Activated CD8-positive, alpha-beta T cell treated with anti-CD3 and anti-CD28 coated beads for 36 hours (primary cell): ENCODE data around the gene IL1RL2. TPM values are rescaled to one million over a fixed set of nuclear protein-coding genes. Genes with fewer than 3 reads are reported as not detected.

ENCODE experiments used
- ATAC-seq: fragments of 200-7000 bp; cut with Tn5 transposase; one replicate; pipeline ENCODE4 v1.10.0; 2021; ENCODE audit warnings: mild to moderate bottlenecking, moderate library complexity
- CTCF ChIA-PET: fragments of 350-600 bp; sonication (Branson Sonifier 250); formaldehyde crosslinking; loops from one replicate; lab custom pipeline; 2021; ENCODE audit warnings: antibody characterized with exemption; lab: Charles Lee
- POLR2A ChIA-PET: fragments of 350-600 bp; sonication (Branson Sonifier 250); formaldehyde crosslinking; loops from one replicate; lab custom pipeline; 2021; ENCODE audit warnings: antibody characterized with exemption; lab: Charles Lee
- DNase-seq: peaks from one replicate; pipeline ENCODE4 v3.0.0-alpha.2; 2020
- H3K27ac Mint-ChIP-seq: one replicate; pipeline ENCODE4 v1.8.0; 2021; ENCODE audit warnings: mild to moderate bottlenecking, mixed read lengths
- H3K27me3 Mint-ChIP-seq: one replicate; pipeline ENCODE4 v1.8.0; 2021; ENCODE audit warnings: mixed read lengths
- H3K36me3 Mint-ChIP-seq: one replicate; pipeline ENCODE4 v1.8.0; 2021; ENCODE audit warnings: low read depth, mixed read lengths
- H3K4me1 Mint-ChIP-seq: one replicate; pipeline ENCODE4 v1.8.0; 2021; ENCODE audit warnings: low read depth, mixed read lengths
- H3K4me3 Mint-ChIP-seq: one replicate; pipeline ENCODE4 v1.8.0; 2021; ENCODE audit warnings: mild to moderate bottlenecking, moderate library complexity, mixed read lengths
- H3K9me3 Mint-ChIP-seq: one replicate; pipeline ENCODE4 v1.8.0; 2021; ENCODE audit warnings: mixed read lengths
- intact Hi-C: fragments of 100-400 bp; cut with micrococcal nuclease; formaldehyde crosslinking; loops from one replicate; pipeline ENCODE4 v1.10.0; 2022
- total RNA-seq, 2 experiments: library from RNA; stranded (reverse); gene quantifications; one replicate each; pipeline ENCODE4 v1.2.3, GENCODE V29; 2021
- TF ChIP-seq, protein P1 (sequence below): fragments of 200-600 bp; IDR thresholded peaks from one replicate; pipeline ENCODE4 v1.8.0; 2022; ENCODE audit warnings: antibody characterized with exemption, mild to moderate bottlenecking

The IL1RL2 gene
- total RNA-seq, 2 experiments from 2014 or later = not detected

DNA sequence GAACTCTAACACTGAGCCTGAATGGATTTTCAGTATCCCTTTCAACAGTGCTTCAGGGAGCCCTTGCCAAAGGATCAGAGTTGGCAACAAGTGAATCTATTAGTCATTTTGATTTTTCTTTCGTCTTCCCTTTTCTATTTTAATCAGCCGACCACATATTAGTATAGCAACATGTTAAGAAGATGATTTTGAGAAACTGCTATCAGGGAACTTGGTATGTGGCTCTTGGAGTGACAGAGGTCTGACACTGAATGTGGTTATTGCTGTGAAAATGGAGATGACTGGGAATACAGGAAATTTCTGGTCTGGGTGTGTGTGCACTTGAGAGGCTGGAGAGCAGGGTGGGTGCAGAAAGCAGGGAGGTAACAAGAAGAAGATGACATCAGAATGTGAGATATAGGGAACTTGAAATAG, 95.9 kb downstream of the IL1RL2 start:
- no peaks in the 10 kb centered on the region for H3K9me3 Mint-ChIP-seq
- H3K36me3 Mint-ChIP-seq = no peaks in the 10 kb centered on the region

DNA sequence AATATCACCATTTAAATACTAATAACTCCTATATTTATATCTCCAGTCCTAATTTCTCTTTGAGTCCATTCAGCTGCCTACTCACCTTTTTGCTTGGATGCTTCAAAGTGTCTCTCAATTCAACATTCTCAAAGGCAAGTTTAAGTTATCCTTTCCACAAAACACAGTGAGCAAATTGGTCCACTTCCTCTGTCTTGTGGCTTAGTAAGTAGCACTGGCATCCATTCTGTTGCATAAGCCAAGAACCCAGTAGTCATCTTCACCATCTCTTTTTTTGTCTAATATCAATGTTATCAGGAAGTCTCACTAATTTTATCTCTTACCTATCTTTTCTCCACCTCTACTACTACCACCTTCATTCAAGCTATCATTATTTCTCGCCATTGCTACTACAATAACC, 97.2 kb downstream of the IL1RL2 start:
- H3K9me3 Mint-ChIP-seq = no peaks in the 10 kb centered on the region
- H3K4me3 Mint-ChIP-seq = no peak overlapping the region
- intact Hi-C loops = no loop called here
- peaks cover 4% of the 10 kb centered on the region for H3K27me3 Mint-ChIP-seq
- CTCF ChIA-PET = interaction anchor here (1.2 to 3.6 kb wide), 7 partner anchors 9 to 264 kb away, joined by 3 to 12 read pairs (median 5); partner anchors contain the start of gene SLC9A4
- TF ChIP-seq, protein P1, sequence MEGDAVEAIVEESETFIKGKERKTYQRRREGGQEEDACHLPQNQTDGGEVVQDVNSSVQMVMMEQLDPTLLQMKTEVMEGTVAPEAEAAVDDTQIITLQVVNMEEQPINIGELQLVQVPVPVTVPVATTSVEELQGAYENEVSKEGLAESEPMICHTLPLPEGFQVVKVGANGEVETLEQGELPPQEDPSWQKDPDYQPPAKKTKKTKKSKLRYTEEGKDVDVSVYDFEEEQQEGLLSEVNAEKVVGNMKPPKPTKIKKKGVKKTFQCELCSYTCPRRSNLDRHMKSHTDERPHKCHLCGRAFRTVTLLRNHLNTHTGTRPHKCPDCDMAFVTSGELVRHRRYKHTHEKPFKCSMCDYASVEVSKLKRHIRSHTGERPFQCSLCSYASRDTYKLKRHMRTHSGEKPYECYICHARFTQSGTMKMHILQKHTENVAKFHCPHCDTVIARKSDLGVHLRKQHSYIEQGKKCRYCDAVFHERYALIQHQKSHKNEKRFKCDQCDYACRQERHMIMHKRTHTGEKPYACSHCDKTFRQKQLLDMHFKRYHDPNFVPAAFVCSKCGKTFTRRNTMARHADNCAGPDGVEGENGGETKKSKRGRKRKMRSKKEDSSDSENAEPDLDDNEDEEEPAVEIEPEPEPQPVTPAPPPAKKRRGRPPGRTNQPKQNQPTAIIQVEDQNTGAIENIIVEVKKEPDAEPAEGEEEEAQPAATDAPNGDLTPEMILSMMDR = no peak
- no peak overlapping the region for H3K27ac Mint-ChIP-seq
- no peaks in the 10 kb centered on the region for H3K4me1 Mint-ChIP-seq
- POLR2A ChIA-PET = no interaction called here
- no peak for ATAC-seq
- DNase-seq = no peak
- H3K36me3 Mint-ChIP-seq = no peaks in the 10 kb centered on the region

More for the DNA sequence above, 95.9 kb downstream of the IL1RL2 start:
- ATAC-seq = no peak
- TF ChIP-seq, protein P1 = no peak
- CTCF ChIA-PET = interaction anchor here (1.0 to 2.1 kb wide), 7 partner anchors 10 to 262 kb away, joined by 3 to 8 read pairs (median 4); no protein-coding TSS in a partner anchor
- intact Hi-C loops = no loop called here
- POLR2A ChIA-PET = no interaction called here
- peaks cover 6% of the 10 kb centered on the region for H3K4me1 Mint-ChIP-seq
- peaks cover 4% of the 10 kb centered on the region for H3K27me3 Mint-ChIP-seq
- no peak overlapping the region for H3K4me3 Mint-ChIP-seq
- no peak for DNase-seq
- H3K27ac Mint-ChIP-seq = no peak overlapping the region

DNA sequence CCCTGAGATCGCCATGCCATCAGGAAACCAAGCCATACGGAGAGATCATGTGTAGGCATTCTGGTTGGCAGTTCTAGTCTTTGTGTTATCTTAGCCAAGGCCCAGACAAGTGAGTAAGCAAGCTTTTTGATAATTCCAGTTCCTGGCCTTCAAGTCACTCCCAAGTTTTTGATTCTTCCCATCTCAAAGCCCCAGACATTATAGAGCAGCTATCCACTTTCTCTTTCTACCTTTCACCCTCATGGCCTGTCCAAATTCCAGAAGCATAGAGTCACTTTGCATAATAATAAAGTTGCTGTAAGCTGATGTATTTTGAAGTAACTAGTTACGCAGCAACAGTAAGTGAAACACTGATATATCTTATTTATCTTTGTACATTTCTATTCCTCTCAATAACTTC, 97.8 kb downstream of the IL1RL2 start:
- Mint-ChIP-seq H3K4me1 (no peaks in the 10 kb centered on the region), H3K27me3 (peaks cover 2% of the 10 kb centered on the region), H3K36me3 (no peaks in the 10 kb centered on the region), H3K9me3 (no peaks in the 10 kb centered on the region), H3K27ac (no peak overlapping the region), H3K4me3 (no peak overlapping the region)
- CTCF ChIA-PET = interaction anchor here (1.1 to 3.6 kb wide), 8 partner anchors 13 to 264 kb away, joined by 3 to 12 read pairs (median 4); partner anchors contain the start of genes IL18R1 and SLC9A4
- DNase-seq = no peak
- ATAC-seq = no peak
- TF ChIP-seq, protein P1 = no peak
- intact Hi-C loops = no loop called here
- POLR2A ChIA-PET = no interaction called here

DNA sequence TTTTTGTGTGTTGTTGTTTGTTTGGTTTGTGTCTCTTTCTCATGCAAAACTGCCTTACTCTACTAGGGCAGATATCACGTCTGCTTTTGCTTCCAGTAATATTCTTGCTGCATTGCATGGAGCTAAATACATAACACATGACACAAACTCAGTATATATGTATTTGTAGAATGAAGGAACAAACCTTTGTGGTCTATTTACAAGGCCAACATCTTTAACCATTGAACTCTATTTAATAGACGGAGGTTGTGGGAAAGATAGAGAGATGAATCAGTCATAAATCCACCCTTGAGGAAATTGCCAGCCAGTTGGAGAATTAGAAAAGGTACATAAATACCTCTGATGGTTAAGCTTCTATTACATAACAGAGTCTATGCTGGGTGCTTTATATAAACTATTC, 98.5 kb downstream of the IL1RL2 start:
- Mint-ChIP-seq H3K27ac (no peak overlapping the region), H3K9me3 (no peaks in the 10 kb centered on the region), H3K36me3 (no peaks in the 10 kb centered on the region), H3K27me3 (peaks cover 3% of the 10 kb centered on the region), H3K4me1 (no peaks in the 10 kb centered on the region), H3K4me3 (no peak overlapping the region)
- no peak for DNase-seq
- ChIA-PET POLR2A (no interaction called here), CTCF (interaction anchor here (0.6 to 3.6 kb wide), 13 partner anchors 9 to 188 kb away, joined by 3 to 12 read pairs (median 4); partner anchors contain the start of genes IL18R1 and SLC9A4)
- no peak for ATAC-seq
- TF ChIP-seq, protein P1 = no peak
- intact Hi-C loops = no loop called here

DNA sequence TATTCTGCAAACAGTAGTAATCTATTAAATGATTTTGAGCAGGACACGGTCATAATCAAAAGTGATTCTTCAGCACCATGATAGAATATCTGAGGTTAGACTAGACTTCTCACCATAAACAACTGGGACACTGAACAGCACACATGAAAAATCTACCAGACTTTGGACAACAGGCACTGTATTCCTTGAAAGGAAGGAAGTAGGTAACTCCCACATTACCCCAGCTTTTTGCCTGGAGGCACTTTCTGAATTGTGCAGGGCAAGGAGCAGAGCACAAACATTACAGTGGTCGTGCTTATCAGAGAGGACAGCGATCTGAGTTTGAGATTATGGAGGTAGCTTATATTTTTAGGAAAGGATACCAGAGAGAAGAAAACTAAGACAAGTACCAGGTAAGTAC, 99.2 kb downstream of the IL1RL2 start:
- CTCF ChIA-PET = interaction anchor here (0.6 to 3.6 kb wide), 11 partner anchors 10 to 157 kb away, joined by 3 to 12 read pairs (median 4); partner anchors contain the start of gene IL18R1
- Mint-ChIP-seq H3K27me3 (peaks cover 3% of the 10 kb centered on the region), H3K36me3 (no peaks in the 10 kb centered on the region), H3K4me3 (no peak overlapping the region), H3K9me3 (no peaks in the 10 kb centered on the region), H3K27ac (no peak overlapping the region), H3K4me1 (peaks cover 3% of the 10 kb centered on the region)
- POLR2A ChIA-PET = interaction anchor here (1.2 kb wide), 1 partner anchor 9 kb away, joined by 3 read pairs; no protein-coding TSS in a partner anchor
- ATAC-seq (no peak), DNase-seq (no peak)
- TF ChIP-seq, protein P1 = no peak
- intact Hi-C loops = no loop called here
